ENCODE results near the gene FBXO11. TPM values are rescaled to one million over a fixed set of nuclear protein-coding genes. Genes with fewer than 3 reads are reported as not detected.
A peak's percentile ranks its signal among the peaks of the same experiment; 100 is the strongest.

The FBXO11 gene
- total RNA-seq, 1 experiment from 2014 or later = 64.1 TPM

DNA sequence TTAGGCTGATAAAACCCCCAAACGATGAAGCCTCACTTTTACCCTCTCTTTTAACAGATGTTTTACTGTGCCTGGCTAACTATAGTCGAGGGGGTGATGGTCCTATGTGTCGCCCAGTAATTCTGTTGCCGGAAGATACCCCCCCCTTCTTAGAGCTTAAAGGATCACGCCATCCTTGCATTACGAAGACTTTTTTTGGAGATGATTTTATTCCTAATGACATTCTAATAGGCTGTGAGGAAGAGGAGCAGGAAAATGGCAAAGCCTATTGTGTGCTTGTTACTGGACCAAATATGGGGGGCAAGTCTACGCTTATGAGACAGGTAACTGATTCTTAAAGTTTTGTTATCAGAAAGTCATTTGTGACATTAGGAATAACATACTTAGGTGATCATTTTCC is 102.9 kb downstream of the FBXO11 start:
- no TSS peak for BruUV-seq (replicated peaks)
- CTCF ChIA-PET = interaction anchor here (0.6 to 1.0 kb wide), 4 partner anchors 9 to 96 kb away, joined by 3 to 6 read pairs (median 5); no protein-coding TSS in a partner anchor

GRCh38 chr2:47801118-47801517 is 105.2 kb downstream of the FBXO11 start:
- intact Hi-C loops (cut with micrococcal nuclease) = no loop called here
- BruUV-seq (replicated peaks) = no TSS peak
- Mint-ChIP-seq H3K36me3 (ENCODE audit: insufficient read depth, unreplicated experiment) (peaks cover 100% of the 10 kb centered on the region), H3K27me3 (ENCODE audit: insufficient read depth, unreplicated experiment) (no peaks in the 10 kb centered on the region), H3K9me3 (ENCODE audit: unreplicated experiment) (no peaks in the 10 kb centered on the region), H3K4me3 (ENCODE audit: unreplicated experiment) (no peak overlapping the region), H3K4me1 (ENCODE audit: insufficient read depth, unreplicated experiment) (no peaks in the 10 kb centered on the region), H3K27ac (ENCODE audit: low read depth, unreplicated experiment) (no peak overlapping the region)
- DNase-seq (ENCODE audit: unreplicated experiment) = no peak
- ChIA-PET CTCF (interaction anchor here (0.7 to 0.8 kb wide), 2 partner anchors 15 to 526 kb away, joined by 3 to 6 read pairs; no protein-coding TSS in a partner anchor), POLR2A (no interaction called here)
- no peak for TF ChIP-seq CTCF (IDR thresholded peaks at IDR 0.05; ENCODE audit: unreplicated experiment)

More for the DNA sequence above, 102.9 kb downstream of the FBXO11 start:
- no peak overlapping the region for H3K4me3 Mint-ChIP-seq (ENCODE audit: unreplicated experiment)
- H3K36me3 Mint-ChIP-seq (ENCODE audit: insufficient read depth, unreplicated experiment) = peaks cover 100% of the 10 kb centered on the region
- no peak for DNase-seq (ENCODE audit: unreplicated experiment)
- POLR2A ChIA-PET = interaction anchor here (0.5 to 1.3 kb wide), 4 partner anchors 9 to 755 kb away, joined by 3 to 7 read pairs (median 4); no protein-coding TSS in a partner anchor
- intact Hi-C loops (cut with micrococcal nuclease) = no loop called here
- H3K27ac Mint-ChIP-seq (ENCODE audit: low read depth, unreplicated experiment) = no peak overlapping the region
- no peaks in the 10 kb centered on the region for H3K4me1 Mint-ChIP-seq (ENCODE audit: insufficient read depth, unreplicated experiment)
- no peak for TF ChIP-seq CTCF (IDR thresholded peaks at IDR 0.05; ENCODE audit: unreplicated experiment)
- H3K27me3 Mint-ChIP-seq (ENCODE audit: insufficient read depth, unreplicated experiment) = no peaks in the 10 kb centered on the region
- no peaks in the 10 kb centered on the region for H3K9me3 Mint-ChIP-seq (ENCODE audit: unreplicated experiment)

DNA sequence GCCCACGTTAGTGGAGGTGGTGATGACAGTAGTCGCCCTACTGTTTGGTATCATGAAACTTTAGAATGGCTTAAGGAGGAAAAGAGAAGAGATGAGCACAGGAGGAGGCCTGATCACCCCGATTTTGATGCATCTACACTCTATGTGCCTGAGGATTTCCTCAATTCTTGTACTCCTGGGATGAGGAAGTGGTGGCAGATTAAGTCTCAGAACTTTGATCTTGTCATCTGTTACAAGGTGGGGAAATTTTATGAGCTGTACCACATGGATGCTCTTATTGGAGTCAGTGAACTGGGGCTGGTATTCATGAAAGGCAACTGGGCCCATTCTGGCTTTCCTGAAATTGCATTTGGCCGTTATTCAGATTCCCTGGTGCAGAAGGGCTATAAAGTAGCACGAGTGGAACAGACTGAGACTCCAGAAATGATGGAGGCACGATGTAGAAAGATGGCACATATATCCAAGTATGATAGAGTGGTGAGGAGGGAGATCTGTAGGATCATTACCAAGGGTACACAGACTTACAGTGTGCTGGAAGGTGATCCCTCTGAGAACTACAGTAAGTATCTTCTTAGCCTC is 107.2 kb downstream of the FBXO11 start:
- no peaks in the 10 kb centered on the region for H3K27me3 Mint-ChIP-seq (ENCODE audit: insufficient read depth, unreplicated experiment)
- intact Hi-C loops (cut with micrococcal nuclease) = no loop called here
- peaks cover 99% of the 10 kb centered on the region for H3K36me3 Mint-ChIP-seq (ENCODE audit: insufficient read depth, unreplicated experiment)
- DNase-seq (ENCODE audit: unreplicated experiment) = no peak
- TF ChIP-seq CTCF (IDR thresholded peaks at IDR 0.05; ENCODE audit: unreplicated experiment) = no peak
- no peak overlapping the region for H3K4me3 Mint-ChIP-seq (ENCODE audit: unreplicated experiment)
- no peaks in the 10 kb centered on the region for H3K4me1 Mint-ChIP-seq (ENCODE audit: insufficient read depth, unreplicated experiment)
- no peak overlapping the region for H3K27ac Mint-ChIP-seq (ENCODE audit: low read depth, unreplicated experiment)
- no peaks in the 10 kb centered on the region for H3K9me3 Mint-ChIP-seq (ENCODE audit: unreplicated experiment)
- ChIA-PET POLR2A (interaction anchor here (1.0 kb wide), 1 partner anchor 16 kb away, joined by 5 read pairs; the partner anchor contains the start of gene MSH6), CTCF (interaction anchor here (0.5 to 0.6 kb wide), 3 partner anchors 15 to 343 kb away, joined by 3 read pairs; no protein-coding TSS in a partner anchor)
- no TSS peak for BruUV-seq (replicated peaks)

DNA sequence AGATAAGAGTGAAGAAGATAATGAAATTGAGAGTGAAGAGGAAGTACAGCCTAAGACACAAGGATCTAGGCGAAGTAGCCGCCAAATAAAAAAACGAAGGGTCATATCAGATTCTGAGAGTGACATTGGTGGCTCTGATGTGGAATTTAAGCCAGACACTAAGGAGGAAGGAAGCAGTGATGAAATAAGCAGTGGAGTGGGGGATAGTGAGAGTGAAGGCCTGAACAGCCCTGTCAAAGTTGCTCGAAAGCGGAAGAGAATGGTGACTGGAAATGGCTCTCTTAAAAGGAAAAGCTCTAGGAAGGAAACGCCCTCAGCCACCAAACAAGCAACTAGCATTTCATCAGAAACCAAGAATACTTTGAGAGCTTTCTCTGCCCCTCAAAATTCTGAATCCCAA is 107.7 kb downstream of the FBXO11 start:
- no peaks in the 10 kb centered on the region for H3K27me3 Mint-ChIP-seq (ENCODE audit: insufficient read depth, unreplicated experiment)
- no peak for DNase-seq (ENCODE audit: unreplicated experiment)
- POLR2A ChIA-PET = no interaction called here
- TF ChIP-seq CTCF (IDR thresholded peaks at IDR 0.05; ENCODE audit: unreplicated experiment) = no peak
- peaks cover 99% of the 10 kb centered on the region for H3K36me3 Mint-ChIP-seq (ENCODE audit: insufficient read depth, unreplicated experiment)
- intact Hi-C loops (cut with micrococcal nuclease) = no loop called here
- TSS peak; percentile 43 for BruUV-seq (replicated peaks)
- no peak overlapping the region for H3K4me3 Mint-ChIP-seq (ENCODE audit: unreplicated experiment)
- H3K4me1 Mint-ChIP-seq (ENCODE audit: insufficient read depth, unreplicated experiment) = no peaks in the 10 kb centered on the region
- no peak overlapping the region for H3K27ac Mint-ChIP-seq (ENCODE audit: low read depth, unreplicated experiment)
- H3K9me3 Mint-ChIP-seq (ENCODE audit: unreplicated experiment) = no peaks in the 10 kb centered on the region
- CTCF ChIA-PET = interaction anchor here (0.6 kb wide), 1 partner anchor 302 kb away, joined by 3 read pairs; no protein-coding TSS in a partner anchor

All from MCF 10A (cell line).